Activated CD4-positive, alpha-beta T cell treated with anti-CD3 and anti-CD28 coated beads, Interleukin-2, amount 10 ng/mL, durations not matched to agents 7 days and 5 days (primary cell): Measurements from ENCODE around the gene GEMIN5. TPM values are rescaled to one million over a fixed set of nuclear protein-coding genes. Genes with fewer than 3 reads are reported as not detected.
A peak's percentile ranks its signal among the peaks of the same experiment; 100 is the strongest.
"Not testable (repeated sequence)": the region's sequence is repeated elsewhere in the genome, so short reads cannot be mapped to it uniquely, and the experiment has no call there.

Experiments used
- CTCF ChIA-PET: fragments of 350-600 bp; sonication (Branson Sonifier 250); formaldehyde crosslinking; loops from one replicate; lab custom pipeline; 2021; ENCODE audit warnings: antibody characterized with exemption; lab: Charles Lee
- POLR2A ChIA-PET: fragments of 350-600 bp; sonication (Branson Sonifier 250); formaldehyde crosslinking; loops from one replicate; lab custom pipeline; 2021; ENCODE audit warnings: antibody characterized with exemption; lab: Charles Lee
- DNase-seq: peaks from one replicate; pipeline ENCODE4 v3.0.0-alpha.2; 2020
- H3K27ac Mint-ChIP-seq: one replicate; pipeline ENCODE4 v1.8.0; 2021; ENCODE audit warnings: mild to moderate bottlenecking, moderate library complexity, mixed read lengths
- H3K27me3 Mint-ChIP-seq: one replicate; pipeline ENCODE4 v1.8.0; 2021; ENCODE audit warnings: mixed read lengths
- H3K36me3 Mint-ChIP-seq: one replicate; pipeline ENCODE4 v1.8.0; 2021; ENCODE audit warnings: low read depth, mixed read lengths
- H3K4me1 Mint-ChIP-seq: one replicate; pipeline ENCODE4 v1.8.0; 2021; ENCODE audit warnings: mixed read lengths
- H3K4me3 Mint-ChIP-seq: one replicate; pipeline ENCODE4 v1.8.0; 2021; ENCODE audit warnings: mild to moderate bottlenecking, moderate library complexity, mixed read lengths
- H3K9me3 Mint-ChIP-seq: one replicate; pipeline ENCODE4 v1.8.0; 2021; ENCODE audit warnings: mixed read lengths
- total RNA-seq, 2 experiments: library from RNA; stranded (reverse); gene quantifications; one replicate each; pipeline ENCODE4 v1.2.3, GENCODE V29; 2021

Gene GEMIN5
- 10 to 100 TPM; 15.7 to 17.8 TPM for total RNA-seq

GRCh38 chr5:154937718-154938466, at the start of gene GEMIN5:
Gene GEMIN5 (minus strand): TSS chr5:154938211. CDS start chr5:154938133, 78 bp downstream.
- POLR2A ChIA-PET = no interaction called here
- no peaks in the 10 kb centered on the region for H3K27me3 Mint-ChIP-seq
- peak within 1 kb of the TSS; percentile 87 for H3K27ac Mint-ChIP-seq
- CTCF ChIA-PET = interaction anchor here (1.0 kb wide), 1 partner anchor 98 kb away, joined by 3 read pairs; no protein-coding TSS in a partner anchor
- peak; percentile 85 for DNase-seq
- H3K4me3 Mint-ChIP-seq = peak within 1 kb of the TSS; percentile 91
- H3K36me3 Mint-ChIP-seq = peaks cover 14% of the 10 kb centered on the region
- peaks cover 59% of the 10 kb centered on the region for H3K4me1 Mint-ChIP-seq
- no peaks in the 10 kb centered on the region for H3K9me3 Mint-ChIP-seq

DNA sequence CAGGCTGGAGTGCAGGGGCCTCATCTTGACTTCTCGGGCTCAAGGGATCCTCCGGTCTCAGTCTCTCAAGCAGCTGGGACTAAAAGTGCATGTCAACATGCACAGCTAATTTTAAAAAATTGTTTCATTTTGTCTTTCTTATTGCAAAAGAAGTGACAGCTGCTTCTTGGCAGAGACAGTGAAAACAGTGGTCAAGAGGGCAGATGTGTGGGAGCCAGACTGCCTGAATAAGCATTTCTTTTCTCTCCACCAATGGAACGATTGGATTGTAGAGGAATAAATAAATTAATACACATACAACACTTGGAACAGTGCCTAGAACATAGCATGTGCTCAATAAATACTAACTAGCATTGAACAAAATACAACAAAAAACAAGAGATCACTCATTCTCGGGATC, 48.1 kb upstream of the GEMIN5 start:
- Mint-ChIP-seq H3K4me1 (no peaks in the 10 kb centered on the region), H3K27ac (no peak overlapping the region), H3K4me3 (no peak overlapping the region), H3K36me3 (no peaks in the 10 kb centered on the region), H3K9me3 (no peaks in the 10 kb centered on the region), H3K27me3 (peaks cover 22% of the 10 kb centered on the region)
- ChIA-PET CTCF (no interaction called here), POLR2A (no interaction called here)
- no peak for DNase-seq

DNA sequence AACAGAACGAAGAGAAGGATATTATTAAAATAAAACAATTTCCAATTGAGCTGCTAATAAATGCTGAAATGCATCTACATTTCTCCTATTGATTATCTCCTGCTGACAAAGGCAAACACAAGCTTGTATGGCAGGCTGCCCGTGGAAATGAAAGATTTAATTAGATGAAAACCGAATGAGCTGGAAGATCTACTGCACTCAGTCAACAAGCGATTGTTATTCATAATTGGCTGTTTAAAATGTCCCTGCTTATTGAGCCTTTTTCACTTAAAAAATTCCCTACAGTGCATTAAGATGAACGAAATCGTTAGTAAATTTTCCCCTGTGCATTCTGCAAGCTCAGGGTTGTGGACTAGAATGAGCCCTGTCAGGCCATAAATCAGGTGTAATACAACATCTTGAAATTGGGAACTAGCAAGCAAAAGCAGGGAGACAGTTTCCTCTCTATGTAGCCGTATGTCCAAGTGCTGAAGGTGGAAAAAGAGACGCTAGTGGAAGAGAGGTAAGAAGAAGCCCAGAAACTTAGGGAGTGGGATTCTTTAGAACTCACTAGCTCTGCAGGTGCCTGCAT, 47.0 kb upstream of the GEMIN5 start:
- H3K27ac Mint-ChIP-seq = no peak overlapping the region
- ChIA-PET POLR2A (no interaction called here), CTCF (interaction anchor here (1.3 to 1.4 kb wide), 3 partner anchors 11 to 13 kb away, joined by 4 to 5 read pairs (median 4); no protein-coding TSS in a partner anchor)
- peaks cover 22% of the 10 kb centered on the region for H3K27me3 Mint-ChIP-seq
- H3K4me3 Mint-ChIP-seq = no peak overlapping the region
- no peaks in the 10 kb centered on the region for H3K9me3 Mint-ChIP-seq
- DNase-seq = no peak
- no peaks in the 10 kb centered on the region for H3K36me3 Mint-ChIP-seq
- no peaks in the 10 kb centered on the region for H3K4me1 Mint-ChIP-seq

GRCh38 chr5:154978294-154978693, 40.3 kb upstream of the GEMIN5 start:
- H3K9me3 Mint-ChIP-seq, DNase-seq, CTCF ChIA-PET, H3K27me3 Mint-ChIP-seq, H3K36me3 Mint-ChIP-seq, H3K4me1 Mint-ChIP-seq, POLR2A ChIA-PET, H3K27ac Mint-ChIP-seq, H3K4me3 Mint-ChIP-seq: not testable (repeated sequence)

DNA sequence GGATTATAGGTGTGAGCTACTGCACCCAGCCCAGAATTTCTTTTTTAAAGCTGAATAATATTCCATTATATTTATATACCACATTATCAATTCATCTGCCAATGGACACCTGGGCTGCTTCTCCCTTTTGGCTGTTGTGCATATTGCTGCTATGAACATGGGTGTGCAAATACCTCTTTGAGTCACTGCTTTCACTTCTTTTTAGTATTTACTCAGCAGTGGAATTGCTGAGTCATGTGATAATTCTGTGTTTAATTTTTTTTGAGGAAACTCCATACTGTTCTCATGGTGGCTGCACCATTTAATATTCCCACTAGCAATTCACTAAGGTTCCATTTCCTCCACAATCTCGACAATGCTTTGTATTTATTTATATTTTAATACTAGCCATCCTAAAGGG, 39.4 kb upstream of the GEMIN5 start:
- Mint-ChIP-seq H3K36me3 (peaks cover 9% of the 10 kb centered on the region), H3K4me3 (no peak overlapping the region), H3K27ac (no peak overlapping the region), H3K27me3 (no peaks in the 10 kb centered on the region), H3K9me3 (peaks cover 5% of the 10 kb centered on the region), H3K4me1 (peaks cover 2% of the 10 kb centered on the region)
- no peak for DNase-seq
- ChIA-PET POLR2A (no interaction called here), CTCF (no interaction called here)

DNA sequence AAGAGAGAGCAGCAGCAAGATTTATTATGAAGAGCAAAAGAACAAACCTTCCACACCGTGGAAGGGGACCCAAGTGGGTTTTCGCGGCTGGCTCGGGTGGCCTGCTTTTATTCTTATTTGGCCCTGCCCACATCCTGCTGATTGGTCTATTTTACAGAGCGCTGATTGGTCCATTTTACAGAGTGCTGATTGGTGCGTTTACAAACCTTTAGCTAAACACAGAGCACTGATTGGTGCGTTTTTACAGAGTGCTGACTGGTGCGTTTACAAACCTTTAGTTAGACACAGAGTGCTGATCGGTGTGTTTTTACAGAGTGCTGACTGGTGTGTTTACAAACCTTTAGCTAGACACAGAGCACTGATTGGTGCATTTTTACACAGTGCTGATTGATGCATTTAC, 38.1 kb upstream of the GEMIN5 start:
- DNase-seq, H3K36me3 Mint-ChIP-seq, H3K4me1 Mint-ChIP-seq, H3K27ac Mint-ChIP-seq, H3K9me3 Mint-ChIP-seq, H3K4me3 Mint-ChIP-seq, POLR2A ChIA-PET, H3K27me3 Mint-ChIP-seq, CTCF ChIA-PET: not testable (repeated sequence)

- Mint-ChIP-seq H3K9me3 (peaks cover 5% of the 10 kb centered on the region), H3K27ac (no peak overlapping the region), H3K36me3 (peaks cover 11% of the 10 kb centered on the region), H3K27me3 (no peaks in the 10 kb centered on the region), H3K4me3 (no peak overlapping the region), H3K4me1 (peaks cover 2% of the 10 kb centered on the region)
- CTCF ChIA-PET = interaction anchor here (0.6 to 1.8 kb wide), 7 partner anchors 11 to 707 kb away, joined by 3 to 15 read pairs (median 3); no protein-coding TSS in a partner anchor
- POLR2A ChIA-PET = no interaction called here
- peak; percentile 13 for DNase-seq
Observed at GRCh38 chr5:154972476-154973080, 34.6 kb upstream of the GEMIN5 start.

GRCh38 chr5:154971501-154971900, 33.5 kb upstream of the GEMIN5 start:
- H3K27me3 Mint-ChIP-seq = no peaks in the 10 kb centered on the region

GRCh38 chr5:154970759-154971158, 32.7 kb upstream of the GEMIN5 start:
- no peaks in the 10 kb centered on the region for H3K27me3 Mint-ChIP-seq
- H3K27ac Mint-ChIP-seq = peak overlapping the region; percentile 20
- peaks cover 4% of the 10 kb centered on the region for H3K9me3 Mint-ChIP-seq
- H3K4me3 Mint-ChIP-seq = no peak overlapping the region
- ChIA-PET CTCF (no interaction called here), POLR2A (no interaction called here)
- no peak for DNase-seq
- peaks cover 14% of the 10 kb centered on the region for H3K36me3 Mint-ChIP-seq
- H3K4me1 Mint-ChIP-seq = peaks cover 3% of the 10 kb centered on the region

More at GRCh38 chr5:154971501-154971900, 33.5 kb upstream of the GEMIN5 start:
- H3K4me3 Mint-ChIP-seq = no peak overlapping the region
- H3K9me3 Mint-ChIP-seq = peaks cover 5% of the 10 kb centered on the region
- no peak for DNase-seq
- H3K4me1 Mint-ChIP-seq = no peaks in the 10 kb centered on the region
- H3K27ac Mint-ChIP-seq = no peak overlapping the region
- peaks cover 15% of the 10 kb centered on the region for H3K36me3 Mint-ChIP-seq
- POLR2A ChIA-PET = no interaction called here
- CTCF ChIA-PET = interaction anchor here (1.0 to 1.5 kb wide), 2 partner anchors 13 to 29 kb away, joined by 3 to 4 read pairs; no protein-coding TSS in a partner anchor

GRCh38 chr5:154968953-154969352, 30.9 kb upstream of the GEMIN5 start:
- Mint-ChIP-seq H3K4me3 (no peak overlapping the region), H3K27ac (no peak overlapping the region), H3K36me3 (peaks cover 9% of the 10 kb centered on the region), H3K4me1 (peaks cover 3% of the 10 kb centered on the region), H3K9me3 (no peaks in the 10 kb centered on the region), H3K27me3 (no peaks in the 10 kb centered on the region)
- ChIA-PET POLR2A (no interaction called here), CTCF (no interaction called here)
- DNase-seq = no peak

GRCh38 chr5:154967421-154968024, 29.5 kb upstream of the GEMIN5 start:
- H3K9me3 Mint-ChIP-seq = no peaks in the 10 kb centered on the region
- H3K27ac Mint-ChIP-seq = no peak overlapping the region
- peaks cover 13% of the 10 kb centered on the region for H3K36me3 Mint-ChIP-seq
- no peak for DNase-seq
- POLR2A ChIA-PET = interaction anchor here (0.8 kb wide), 1 partner anchor 53 kb away, joined by 4 read pairs; no protein-coding TSS in a partner anchor
- H3K4me3 Mint-ChIP-seq = no peak overlapping the region
- CTCF ChIA-PET = no interaction called here
- no peaks in the 10 kb centered on the region for H3K27me3 Mint-ChIP-seq
- H3K4me1 Mint-ChIP-seq = peaks cover 3% of the 10 kb centered on the region

- ChIA-PET POLR2A (no interaction called here), CTCF (no interaction called here)
- Mint-ChIP-seq H3K4me3 (no peak overlapping the region), H3K27me3 (no peaks in the 10 kb centered on the region), H3K9me3 (no peaks in the 10 kb centered on the region), H3K4me1 (peaks cover 3% of the 10 kb centered on the region), H3K27ac (no peak overlapping the region), H3K36me3 (peaks cover 13% of the 10 kb centered on the region)
- DNase-seq = no peak
Observed at GRCh38 chr5:154966874-154967273, 28.9 kb upstream of the GEMIN5 start.
